Mesendoderm (in vitro differentiated cells): Measurements from ENCODE around the gene SCFD2.

Experiments
- DNase-seq: peaks from one replicate; pipeline ENCODE4 v3.0.0; 2013
- H2AK5ac ChIP-seq: 2 replicates; pipeline ENCODE4 v1.6.1; 2013; ENCODE audit warnings: low read length, inconsistent platforms
- H2BK120ac ChIP-seq: 2 replicates; pipeline ENCODE4 v1.6.1; 2013; ENCODE audit warnings: low read depth, mild to moderate bottlenecking, low read length, moderate library complexity, mixed read lengths
- H2BK15ac ChIP-seq: replicated peaks from 2 replicates; pipeline ENCODE4 v1.6.1; 2013; ENCODE audit warnings: low read depth, mild to moderate bottlenecking, moderate library complexity
- H2BK5ac ChIP-seq: 2 replicates; pipeline ENCODE4 v1.6.1; 2013; ENCODE audit warnings: low read length, inconsistent platforms
- H3K18ac ChIP-seq: 2 replicates; pipeline ENCODE4 v1.6.1; 2013; ENCODE audit warnings: mild to moderate bottlenecking, low read length, mixed read lengths
- H3K23ac ChIP-seq: one replicate; pipeline ENCODE4 v1.6.1; 2013; ENCODE audit warnings: low read length
- H3K27ac ChIP-seq: 2 replicates; pipeline ENCODE4 v1.5.1; 2013; ENCODE audit warnings: low read depth, mild to moderate bottlenecking, inconsistent platforms, low read length, moderate library complexity
- H3K27me3 ChIP-seq: 2 replicates; pipeline ENCODE4 v1.6.1; 2013; ENCODE audit warnings: low read length, control low read depth, mild to moderate bottlenecking, inconsistent platforms; ENCODE audit not compliant: insufficient read depth, poor library complexity
- H3K36me3 ChIP-seq: 2 replicates; pipeline ENCODE4 v1.6.1; 2013; ENCODE audit warnings: low read length, inconsistent platforms; ENCODE audit not compliant: control insufficient read depth, insufficient read depth
- H3K4ac ChIP-seq: one replicate; pipeline ENCODE4 v1.6.1; 2013; ENCODE audit warnings: low read depth, mild to moderate bottlenecking, low read length, moderate library complexity
- H3K4me1 ChIP-seq: 2 replicates; pipeline ENCODE4 v1.6.1; 2013; ENCODE audit warnings: low read depth, low read length, inconsistent platforms; ENCODE audit not compliant: control insufficient read depth
- H3K4me2 ChIP-seq: 2 replicates; pipeline ENCODE4 v1.6.1; 2013; ENCODE audit warnings: low read length
- H3K4me3 ChIP-seq: 2 replicates; pipeline ENCODE4 v1.5.1; 2013; ENCODE audit warnings: mild to moderate bottlenecking, low read length
- H3K56ac ChIP-seq: one replicate; pipeline ENCODE4 v1.6.1; 2013; ENCODE audit warnings: low read length
- H3K79me1 ChIP-seq: 2 replicates; pipeline ENCODE4 v1.6.1; 2013; ENCODE audit warnings: low read length, inconsistent platforms
- H3K79me2 ChIP-seq: 2 replicates; pipeline ENCODE4 v1.6.1; 2013; ENCODE audit warnings: mild to moderate bottlenecking, low read length; ENCODE audit not compliant: control insufficient read depth, insufficient read depth
- H3K9ac ChIP-seq: 2 replicates; pipeline ENCODE4 v1.6.1; 2013; ENCODE audit warnings: low read length, inconsistent platforms
- H4K5ac ChIP-seq: one replicate; pipeline ENCODE4 v1.6.1; 2013; ENCODE audit warnings: low read length
- H4K8ac ChIP-seq: one replicate; pipeline ENCODE4 v1.6.1; 2013; ENCODE audit warnings: low read depth, mild to moderate bottlenecking, control low read depth, low read length, moderate library complexity
- WGBS: extraction: QIAGEN DNeasy Blood & Tissue Kit; methylation state at CpG from one replicate; pipeline ENCODE4 v1.1.7; 2013; ENCODE audit warnings: low lambda C conversion rate, missing lambda C conversion rate; ENCODE audit not compliant: insufficient coverage; ENCODE audit errors: extremely low coverage; 5-methylcytosine and 5-hydroxymethylcytosine counted together

Gene SCFD2

DNA sequence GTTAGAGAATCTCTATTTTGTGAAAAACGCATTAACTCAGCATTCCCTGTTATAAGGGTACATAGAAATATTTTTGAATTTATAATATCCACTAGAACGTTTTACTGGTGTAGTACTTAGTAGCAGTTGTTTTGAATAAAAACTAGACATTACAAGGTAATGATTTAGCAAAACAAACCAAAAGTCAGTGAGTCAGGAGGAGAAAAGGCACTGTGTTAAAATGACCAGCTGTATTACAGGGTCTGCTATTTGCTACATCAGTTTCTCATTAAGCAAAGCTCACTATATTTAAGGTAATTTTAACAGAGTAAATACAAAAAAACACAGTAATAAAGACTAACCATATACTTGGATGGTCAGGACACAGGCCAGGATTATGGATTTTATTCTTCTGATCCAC is 351.0 kb downstream of the SCFD2 start:
- Histone ChIP-seq H4K8ac (no peak overlapping the region), H2BK15ac (no peak overlapping the region), H2BK120ac (no peak overlapping the region), H4K5ac (no peak overlapping the region), H3K79me2 (no peaks in the 10 kb centered on the region), H3K4ac (no peak overlapping the region), H3K56ac (no peak overlapping the region), H3K4me3 (no peak overlapping the region), H2BK5ac (no peak overlapping the region), H3K9ac (no peak overlapping the region), H3K27ac (no peak overlapping the region), H2AK5ac (no peak overlapping the region), H3K79me1 (no peaks in the 10 kb centered on the region), H3K4me2 (no peak overlapping the region), H3K36me3 (no peaks in the 10 kb centered on the region), H3K27me3 (no peaks in the 10 kb centered on the region), H3K18ac (no peak overlapping the region), H3K23ac (no peak overlapping the region), H3K4me1 (no peaks in the 10 kb centered on the region)
- no CpG with 5 or more reads among the region's 2 CpGs for WGBS
- no peak for DNase-seq

DNA sequence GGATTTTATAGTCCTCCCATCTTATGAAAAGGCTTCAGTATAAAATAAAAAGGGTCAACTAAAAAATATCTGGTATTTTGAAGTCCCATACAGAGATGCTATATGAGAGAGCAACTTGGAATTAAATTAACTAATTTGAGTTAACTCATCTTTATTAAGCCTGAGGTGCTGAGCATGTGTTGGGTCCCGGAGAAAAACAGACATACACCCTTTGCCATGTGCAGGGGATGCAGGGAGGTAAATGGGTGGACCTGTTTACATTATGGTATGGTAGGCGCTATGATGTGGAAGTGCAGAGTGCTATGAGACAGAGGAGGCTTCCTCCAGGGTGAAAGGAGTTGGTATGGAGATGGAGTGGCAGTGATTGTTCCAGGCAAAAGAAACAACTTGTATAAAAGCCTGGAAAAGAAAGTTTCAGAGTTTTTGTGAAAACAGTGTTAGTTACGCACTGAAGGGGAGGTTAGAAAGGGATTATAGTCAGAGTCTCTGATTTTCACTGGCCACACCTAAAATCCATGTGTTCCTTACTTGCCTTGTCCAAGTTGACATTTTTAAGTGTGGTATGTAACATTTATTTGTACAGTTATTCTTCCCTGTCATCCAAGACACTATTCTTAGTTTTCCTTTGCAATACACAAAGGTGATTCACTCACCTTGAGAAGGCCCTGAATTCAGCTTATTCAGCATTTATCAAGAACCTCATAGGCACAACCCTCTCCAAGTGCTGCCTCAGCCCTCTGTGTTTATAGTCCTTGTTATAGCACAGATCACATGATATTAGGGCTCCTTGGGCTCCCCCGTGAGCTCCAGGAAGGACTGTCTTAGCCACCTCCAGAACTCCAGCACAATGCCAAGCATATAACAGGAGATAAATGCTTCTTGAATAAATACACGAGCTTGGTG is 351.7 kb downstream of the SCFD2 start:
- H3K4ac ChIP-seq: no peak overlapping the region
- H2AK5ac ChIP-seq: no peak overlapping the region
- H3K36me3 ChIP-seq: no peaks in the 10 kb centered on the region
- H3K4me3 ChIP-seq: no peak overlapping the region
- no peak overlapping the region for H2BK5ac ChIP-seq
- H3K79me1 ChIP-seq: no peaks in the 10 kb centered on the region
- H3K79me2 ChIP-seq: no peaks in the 10 kb centered on the region
- H4K8ac ChIP-seq: no peak overlapping the region
- no peaks in the 10 kb centered on the region for H3K27me3 ChIP-seq
- no peak overlapping the region for H3K9ac ChIP-seq
- WGBS: no CpG with 5 or more reads among the region's 5 CpGs
- H3K56ac ChIP-seq: no peak overlapping the region
- H2BK120ac ChIP-seq: no peak overlapping the region
- no peak overlapping the region for H3K23ac ChIP-seq
- no peak overlapping the region for H3K18ac ChIP-seq
- DNase-seq: no peak
- no peak overlapping the region for H2BK15ac ChIP-seq
- H4K5ac ChIP-seq: no peak overlapping the region
- no peak overlapping the region for H3K27ac ChIP-seq
- H3K4me1 ChIP-seq: no peaks in the 10 kb centered on the region
- no peak overlapping the region for H3K4me2 ChIP-seq

DNA sequence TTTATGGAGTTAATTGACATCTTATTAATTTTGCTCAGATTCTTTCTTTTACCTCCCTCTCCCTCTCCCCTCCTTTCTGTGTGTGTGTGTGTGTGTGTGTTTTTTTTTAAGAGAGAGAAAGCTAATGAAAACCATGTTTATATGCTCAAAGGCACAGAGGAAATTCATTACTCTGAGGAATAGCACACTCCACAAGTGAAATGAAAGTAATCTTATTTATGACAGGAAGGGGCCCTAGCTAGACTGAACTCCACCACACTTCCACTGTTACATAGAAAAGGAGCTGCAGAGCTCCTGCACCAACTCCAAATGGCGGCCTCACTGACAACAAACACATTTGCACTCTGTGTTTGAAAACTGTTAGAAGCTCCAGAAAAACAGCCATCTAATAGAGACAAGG is 353.1 kb downstream of the SCFD2 start:
- no peak overlapping the region for H2BK120ac ChIP-seq
- H3K56ac ChIP-seq: no peak overlapping the region
- no peak overlapping the region for H3K4me2 ChIP-seq
- no peaks in the 10 kb centered on the region for H3K27me3 ChIP-seq
- no peak overlapping the region for H3K23ac ChIP-seq
- no peak overlapping the region for H3K4ac ChIP-seq
- no peaks in the 10 kb centered on the region for H3K36me3 ChIP-seq
- no CpG with 5 or more reads among the region's 1 CpG for WGBS
- no peak overlapping the region for H4K8ac ChIP-seq
- DNase-seq: no peak
- no peaks in the 10 kb centered on the region for H3K4me1 ChIP-seq
- no peaks in the 10 kb centered on the region for H3K79me1 ChIP-seq
- no peak overlapping the region for H3K4me3 ChIP-seq
- no peak overlapping the region for H3K27ac ChIP-seq
- H4K5ac ChIP-seq: no peak overlapping the region
- H3K18ac ChIP-seq: no peak overlapping the region
- no peak overlapping the region for H2BK5ac ChIP-seq
- no peak overlapping the region for H3K9ac ChIP-seq
- H2BK15ac ChIP-seq: no peak overlapping the region
- H2AK5ac ChIP-seq: no peak overlapping the region
- no peaks in the 10 kb centered on the region for H3K79me2 ChIP-seq

DNA sequence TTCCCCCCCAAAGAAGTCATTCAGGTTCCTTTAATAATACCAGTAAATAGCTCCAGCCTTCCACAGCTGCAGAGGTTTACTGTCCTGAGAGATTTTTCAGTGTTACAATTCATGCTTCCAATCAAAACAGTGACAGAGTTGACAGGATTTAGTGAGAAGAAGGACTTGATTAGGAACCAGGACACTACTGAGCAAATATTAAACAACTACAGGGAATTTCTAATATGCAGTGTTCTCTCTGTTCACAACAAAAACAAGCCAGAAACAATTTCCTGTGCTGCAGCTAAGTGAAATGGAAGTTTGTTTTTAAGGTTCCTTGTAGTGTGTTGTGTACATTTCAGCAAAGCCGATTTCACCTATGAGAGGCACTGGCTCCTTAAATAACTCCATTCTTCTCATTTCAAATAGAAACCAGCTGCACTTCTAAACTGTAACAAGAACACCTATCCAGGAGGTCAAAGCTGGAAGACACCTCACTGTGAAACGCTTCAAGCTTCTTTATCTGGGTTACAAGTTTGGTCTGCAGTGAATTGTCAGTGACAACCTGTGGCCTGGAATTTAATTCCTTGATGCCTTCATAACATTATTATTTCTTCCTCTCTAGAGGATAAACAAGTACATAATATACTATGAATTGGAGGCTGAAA is 354.5 kb downstream of the SCFD2 start:
- Histone ChIP-seq H3K79me1 (no peaks in the 10 kb centered on the region), H2AK5ac (no peak overlapping the region), H3K4me1 (no peaks in the 10 kb centered on the region), H3K9ac (no peak overlapping the region), H3K56ac (no peak overlapping the region), H3K23ac (no peak overlapping the region), H2BK120ac (no peak overlapping the region), H2BK15ac (no peak overlapping the region), H3K4me3 (no peak overlapping the region), H3K4ac (no peak overlapping the region), H3K27me3 (no peaks in the 10 kb centered on the region), H4K5ac (no peak overlapping the region), H3K79me2 (no peaks in the 10 kb centered on the region), H3K27ac (no peak overlapping the region), H3K18ac (no peak overlapping the region), H3K36me3 (no peaks in the 10 kb centered on the region), H3K4me2 (no peak overlapping the region), H2BK5ac (no peak overlapping the region), H4K8ac (no peak overlapping the region)
- DNase-seq: no peak
- no CpG with 5 or more reads among the region's 2 CpGs for WGBS

DNA sequence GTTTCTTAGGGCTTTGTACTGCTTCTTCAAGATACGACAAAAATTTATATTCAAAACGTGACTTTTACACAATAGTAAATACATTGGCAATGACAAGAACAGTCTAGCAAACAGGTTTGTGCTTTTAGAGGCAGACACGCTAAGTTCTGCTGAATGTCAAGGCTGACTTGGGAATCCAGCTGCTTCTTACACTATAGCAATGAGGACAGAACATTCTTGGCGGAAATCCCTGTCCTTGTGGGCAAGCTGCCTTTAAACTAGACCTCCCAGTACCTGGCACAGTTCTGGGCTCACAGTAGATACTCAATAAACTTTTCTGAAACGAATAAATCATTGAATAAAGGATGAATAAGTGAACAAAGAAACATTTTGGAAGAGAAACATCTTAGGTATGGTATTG is 355.5 kb downstream of the SCFD2 start:
- Histone ChIP-seq H2BK5ac (no peak overlapping the region), H4K8ac (no peak overlapping the region), H3K4ac (no peak overlapping the region), H3K9ac (no peak overlapping the region), H3K4me3 (no peak overlapping the region), H3K56ac (no peak overlapping the region), H3K36me3 (no peaks in the 10 kb centered on the region), H3K27ac (no peak overlapping the region), H3K4me1 (no peaks in the 10 kb centered on the region), H3K4me2 (no peak overlapping the region), H3K79me2 (no peaks in the 10 kb centered on the region), H3K23ac (no peak overlapping the region), H3K79me1 (no peaks in the 10 kb centered on the region), H2BK15ac (no peak overlapping the region), H3K18ac (no peak overlapping the region), H3K27me3 (no peaks in the 10 kb centered on the region), H2BK120ac (no peak overlapping the region), H2AK5ac (no peak overlapping the region), H4K5ac (no peak overlapping the region)
- no CpG with 5 or more reads among the region's 5 CpGs for WGBS
- no peak for DNase-seq
